ENCODE measurements around the gene DAB2IP. TPM values are rescaled to one million over a fixed set of nuclear protein-coding genes. Genes with fewer than 3 reads are reported as not detected.

The DAB2IP gene
- total RNA-seq, 1 donor from 2014 or later, result 81.6 TPM

GRCh38 chr9:121692606-121693387 is 41.4 kb downstream of the DAB2IP start:
- Histone ChIP-seq H3K9me3 (no peaks in the 10 kb centered on the region), H3K27ac (no peak overlapping the region), H3K27me3 (no peaks in the 10 kb centered on the region), H3K4me1 (peaks cover 19% of the 10 kb centered on the region), H3K4me3 (no peak overlapping the region), H3K36me3 (no peaks in the 10 kb centered on the region)
- peak; percentile 79 for ATAC-seq
- intact Hi-C loops (cut with DNase I), result no loop called here
- no peak for DNase-seq
- no peak for TF ChIP-seq CTCF (IDR thresholded peaks at IDR 0.05)

GRCh38 chr9:121693388-121693670 is 41.9 kb downstream of the DAB2IP start:
- no peak for DNase-seq
- H3K4me3 ChIP-seq, result no peak overlapping the region
- no peak overlapping the region for H3K27ac ChIP-seq
- intact Hi-C loops (cut with DNase I), result no loop called here
- TF ChIP-seq CTCF (IDR thresholded peaks at IDR 0.05), result no peak
- H3K27me3 ChIP-seq, result no peaks in the 10 kb centered on the region
- no peaks in the 10 kb centered on the region for H3K36me3 ChIP-seq
- no peaks in the 10 kb centered on the region for H3K9me3 ChIP-seq
- peaks cover 19% of the 10 kb centered on the region for H3K4me1 ChIP-seq
- no peak for ATAC-seq

GRCh38 chr9:121694001-121694400 is 42.6 kb downstream of the DAB2IP start:
- Histone ChIP-seq H3K4me1 (peaks cover 23% of the 10 kb centered on the region), H3K4me3 (no peak overlapping the region), H3K27me3 (no peaks in the 10 kb centered on the region), H3K27ac (no peak overlapping the region), H3K36me3 (no peaks in the 10 kb centered on the region), H3K9me3 (no peaks in the 10 kb centered on the region)
- DNase-seq, result no peak
- no peak for TF ChIP-seq CTCF (IDR thresholded peaks at IDR 0.05)
- no peak for ATAC-seq
- intact Hi-C loops (cut with DNase I), result no loop called here

GRCh38 chr9:121694600-121694999 is 43.2 kb downstream of the DAB2IP start:
- DNase-seq (no peak), ATAC-seq (no peak)
- no peak for TF ChIP-seq CTCF (IDR thresholded peaks at IDR 0.05)
- Histone ChIP-seq H3K36me3 (no peaks in the 10 kb centered on the region), H3K9me3 (no peaks in the 10 kb centered on the region), H3K4me1 (peaks cover 23% of the 10 kb centered on the region), H3K4me3 (no peak overlapping the region), H3K27ac (no peak overlapping the region), H3K27me3 (no peaks in the 10 kb centered on the region)
- intact Hi-C loops (cut with DNase I), result no loop called here

GRCh38 chr9:121696930-121697329 is 45.5 kb downstream of the DAB2IP start:
- Histone ChIP-seq H3K4me3 (no peak overlapping the region), H3K36me3 (no peaks in the 10 kb centered on the region), H3K27me3 (no peaks in the 10 kb centered on the region), H3K4me1 (peaks cover 34% of the 10 kb centered on the region), H3K27ac (no peak overlapping the region), H3K9me3 (no peaks in the 10 kb centered on the region)
- TF ChIP-seq CTCF (IDR thresholded peaks at IDR 0.05), result no peak
- intact Hi-C loops (cut with DNase I), result no loop called here
- DNase-seq (no peak), ATAC-seq (no peak)
